ENCODE results near the gene ETV1.
A peak's percentile ranks its signal among the peaks of the same experiment; 100 is the strongest.

Gene ETV1

GRCh38 chr7:13980474-13980873 lies 9.0 kb downstream of the ETV1 start:
- TF ChIP-seq, protein P1, sequence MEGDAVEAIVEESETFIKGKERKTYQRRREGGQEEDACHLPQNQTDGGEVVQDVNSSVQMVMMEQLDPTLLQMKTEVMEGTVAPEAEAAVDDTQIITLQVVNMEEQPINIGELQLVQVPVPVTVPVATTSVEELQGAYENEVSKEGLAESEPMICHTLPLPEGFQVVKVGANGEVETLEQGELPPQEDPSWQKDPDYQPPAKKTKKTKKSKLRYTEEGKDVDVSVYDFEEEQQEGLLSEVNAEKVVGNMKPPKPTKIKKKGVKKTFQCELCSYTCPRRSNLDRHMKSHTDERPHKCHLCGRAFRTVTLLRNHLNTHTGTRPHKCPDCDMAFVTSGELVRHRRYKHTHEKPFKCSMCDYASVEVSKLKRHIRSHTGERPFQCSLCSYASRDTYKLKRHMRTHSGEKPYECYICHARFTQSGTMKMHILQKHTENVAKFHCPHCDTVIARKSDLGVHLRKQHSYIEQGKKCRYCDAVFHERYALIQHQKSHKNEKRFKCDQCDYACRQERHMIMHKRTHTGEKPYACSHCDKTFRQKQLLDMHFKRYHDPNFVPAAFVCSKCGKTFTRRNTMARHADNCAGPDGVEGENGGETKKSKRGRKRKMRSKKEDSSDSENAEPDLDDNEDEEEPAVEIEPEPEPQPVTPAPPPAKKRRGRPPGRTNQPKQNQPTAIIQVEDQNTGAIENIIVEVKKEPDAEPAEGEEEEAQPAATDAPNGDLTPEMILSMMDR (conservative IDR thresholded peaks at IDR 0.05; ENCODE audit: low read length): no peak
- no peak for DNase-seq (ENCODE audit: low read depth)
- peak overlapping the region; percentile 1; the same call in 1 of the 2 replicates for H3K4me3 ChIP-seq (ENCODE audit: low read length)

GRCh38 chr7:13979671-13980435 lies 9.6 kb downstream of the ETV1 start:
- H3K4me3 ChIP-seq (ENCODE audit: low read length): no peak overlapping the region; the same call in 1 of the 2 replicates
- DNase-seq (ENCODE audit: low read depth): peak; percentile 43
- TF ChIP-seq, protein P1 (conservative IDR thresholded peaks at IDR 0.05; ENCODE audit: low read length): no peak

GRCh38 chr7:13976594-13976993 lies 12.9 kb downstream of the ETV1 start:
- no peak overlapping the region for H3K4me3 ChIP-seq (ENCODE audit: low read length)
- TF ChIP-seq, protein P1 (conservative IDR thresholded peaks at IDR 0.05; ENCODE audit: low read length): no peak
- no peak for DNase-seq (ENCODE audit: low read depth)

GRCh38 chr7:13965077-13965476 lies 24.4 kb downstream of the ETV1 start:
- DNase-seq (ENCODE audit: low read depth): no peak
- no peak overlapping the region for H3K4me3 ChIP-seq (ENCODE audit: low read length)
- TF ChIP-seq, protein P1 (conservative IDR thresholded peaks at IDR 0.05; ENCODE audit: low read length): no peak

- TF ChIP-seq, protein P1 (conservative IDR thresholded peaks at IDR 0.05; ENCODE audit: low read length): no peak
These were observed 25.5 kb downstream of the ETV1 start for GRCh38 chr7:13963925-13964324.

DNA sequence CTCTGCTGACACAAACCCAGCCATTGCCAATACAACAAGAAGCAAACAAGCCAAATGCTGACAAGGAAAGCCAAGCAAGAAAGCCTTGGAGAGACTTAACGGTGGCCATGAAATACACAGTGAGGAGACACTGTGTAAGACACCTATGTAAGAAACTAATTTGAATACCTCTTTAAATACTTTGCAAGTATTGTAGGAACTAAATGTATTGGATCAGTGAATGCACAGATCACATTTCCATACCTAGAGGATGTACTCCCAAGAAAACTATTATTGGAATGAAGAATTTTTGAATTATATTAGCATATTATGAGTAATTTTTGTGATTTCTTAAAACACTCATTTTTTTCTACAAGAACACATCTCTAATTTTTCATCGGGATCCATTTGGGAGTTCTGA lies 34.0 kb downstream of the ETV1 start:
- TF ChIP-seq, protein P1 (conservative IDR thresholded peaks at IDR 0.05; ENCODE audit: low read length): no peak
- H3K4me3 ChIP-seq (ENCODE audit: low read length): no peak overlapping the region
- DNase-seq (ENCODE audit: low read depth): no peak

More at GRCh38 chr7:13963925-13964324, 25.5 kb downstream of the ETV1 start:
- no peak overlapping the region for H3K4me3 ChIP-seq (ENCODE audit: low read length)
- DNase-seq (ENCODE audit: low read depth): no peak

DNA sequence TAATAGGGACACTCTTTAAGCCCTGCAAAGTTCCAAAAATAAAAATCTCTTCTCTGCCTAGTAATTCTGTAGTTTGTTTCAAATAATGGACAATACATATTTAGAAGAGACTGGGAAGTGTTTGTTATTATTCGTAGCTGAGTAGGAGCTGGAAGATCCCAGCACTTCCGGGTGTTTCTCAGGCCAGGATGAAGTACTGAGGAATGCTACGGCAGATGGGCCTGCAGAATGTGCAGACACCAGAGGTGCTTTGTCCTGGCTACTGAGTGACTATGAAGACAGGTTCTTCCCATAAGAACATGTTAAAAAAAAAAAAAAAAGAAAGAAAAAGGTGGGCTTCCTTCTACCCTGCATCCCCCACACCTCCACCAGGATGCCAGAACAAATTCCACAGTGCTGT lies 36.1 kb downstream of the ETV1 start:
- TF ChIP-seq, protein P1 (conservative IDR thresholded peaks at IDR 0.05; ENCODE audit: low read length): no peak
- H3K4me3 ChIP-seq (ENCODE audit: low read length): no peak overlapping the region
- DNase-seq (ENCODE audit: low read depth): no peak

All from AG10803 (cell line).